Measurements from ENCODE around the gene TMEM88. TPM values are rescaled to one million over a fixed set of nuclear protein-coding genes. Genes with fewer than 3 reads are reported as not detected.
A peak's percentile ranks its signal among the peaks of the same experiment; 100 is the strongest.

Gene TMEM88
- polyA plus RNA-seq, 1 donor from 2014 or later: 4.2 TPM

GRCh38 chr17:7854078-7854777 lies 638 bp upstream of the TMEM88 start:
- Histone ChIP-seq H4K20me1 (ENCODE audit: insufficient read depth) (peaks cover 30% of the 10 kb centered on the region), H3K4me2 (ENCODE audit: low read length) (no peak overlapping the region), H3K36me3 (ENCODE audit: insufficient read depth, low read length) (peaks cover 8% of the 10 kb centered on the region)

GRCh38 chr17:7855660-7856010 lies 769 bp downstream of the TMEM88 start:
- H3K27me3 ChIP-seq (ENCODE audit: insufficient read depth, low read depth, low read length): no peaks in the 10 kb centered on the region
- peaks cover 13% of the 10 kb centered on the region for H3F3A ChIP-seq (ENCODE audit: insufficient read depth, low read length, poor library complexity, severe bottlenecking)
- peak overlapping the region; percentile 19 for H3K4me3 ChIP-seq (ENCODE audit: low read length)
- H3K9me3 ChIP-seq (ENCODE audit: low read length): no peaks in the 10 kb centered on the region
- H3K9ac ChIP-seq (ENCODE audit: low read length): peak overlapping the region; percentile 92
- H3K4me2 ChIP-seq (ENCODE audit: low read length): no peak overlapping the region
- H3K9me2 ChIP-seq (ENCODE audit: insufficient read depth, low read length): no peaks in the 10 kb centered on the region
- peaks cover 20% of the 10 kb centered on the region for H4K20me1 ChIP-seq (ENCODE audit: insufficient read depth)
- peaks cover 8% of the 10 kb centered on the region for H3K36me3 ChIP-seq (ENCODE audit: insufficient read depth, low read length)
- H3K27ac ChIP-seq (ENCODE audit: low read length): no peak overlapping the region
- peaks cover 18% of the 10 kb centered on the region for H3K79me2 ChIP-seq (replicated peaks; ENCODE audit: insufficient read depth, low read length)
- no peak overlapping the region for H2AFZ ChIP-seq (ENCODE audit: low read depth, low read length)
- TF ChIP-seq SMC3 (conservative IDR thresholded peaks at IDR 0.05; ENCODE audit: poor library complexity) (no peak), MXI1 (conservative IDR thresholded peaks at IDR 0.05; ENCODE audit: poor library complexity, severe bottlenecking) (no peak), REST (IDR thresholded peaks at IDR 0.05; ENCODE audit: borderline replicate concordance) (no peak), EZH2 (IDR thresholded peaks at IDR 0.05; ENCODE audit: borderline replicate concordance, insufficient read depth, low read length, poor library complexity, severe bottlenecking) (no peak)

More at GRCh38 chr17:7854078-7854777, 638 bp upstream of the TMEM88 start:
- no peak overlapping the region for H3K4me3 ChIP-seq (ENCODE audit: low read length)
- H2AFZ ChIP-seq (ENCODE audit: low read depth, low read length): no peak overlapping the region
- no peaks in the 10 kb centered on the region for H3K9me3 ChIP-seq (ENCODE audit: low read length)
- no peaks in the 10 kb centered on the region for H3K27me3 ChIP-seq (ENCODE audit: insufficient read depth, low read depth, low read length)
- H3K9me2 ChIP-seq (ENCODE audit: insufficient read depth, low read length): no peaks in the 10 kb centered on the region
- H3K79me2 ChIP-seq (replicated peaks; ENCODE audit: insufficient read depth, low read length): peaks cover 7% of the 10 kb centered on the region
- H3F3A ChIP-seq (ENCODE audit: insufficient read depth, low read length, poor library complexity, severe bottlenecking): peaks cover 24% of the 10 kb centered on the region
- no peak overlapping the region for H3K27ac ChIP-seq (ENCODE audit: low read length)
- H3K9ac ChIP-seq (ENCODE audit: low read length): peak overlapping the region; percentile 92
- TF ChIP-seq MXI1 (conservative IDR thresholded peaks at IDR 0.05; ENCODE audit: poor library complexity, severe bottlenecking) (no peak), RAD21 (conservative IDR thresholded peaks at IDR 0.05) (no peak), EP300 (conservative IDR thresholded peaks at IDR 0.05; ENCODE audit: poor library complexity, severe bottlenecking) (no peak), CTCF (IDR thresholded peaks at IDR 0.05; ENCODE audit: poor library complexity, severe bottlenecking) (no peak), POLR2AphosphoS5 (IDR thresholded peaks at IDR 0.05) (no peak), TAF1 (IDR thresholded peaks at IDR 0.05; ENCODE audit: low read depth) (no peak), SMC3 (conservative IDR thresholded peaks at IDR 0.05; ENCODE audit: poor library complexity) (no peak), REST (IDR thresholded peaks at IDR 0.05; ENCODE audit: borderline replicate concordance) (no peak), EZH2 (IDR thresholded peaks at IDR 0.05; ENCODE audit: borderline replicate concordance, insufficient read depth, low read length, poor library complexity, severe bottlenecking) (no peak)

Measured in neural cell (in vitro differentiated cells).